Spinal cord (tissue), 10 donors: ENCODE results near the gene CNNM3. TPM values are rescaled to one million over a fixed set of nuclear protein-coding genes. Genes with fewer than 3 reads are reported as not detected.
"Not testable (repeated sequence)": the region's sequence is repeated elsewhere in the genome, so short reads cannot be mapped to it uniquely, and the experiment has no call there.

Source experiments
- DNase-seq, 6 donors: peaks; one replicate each; pipeline versions ENCODE4 v3.0.0 to v3.0.0-alpha.2; 2013 to 2015; ENCODE audit warnings: low spot score in 6 of 6, low read depth in 4 of 6
- H3K27ac ChIP-seq: one replicate; pipeline ENCODE4 v1.5.1; 2013; ENCODE audit warnings: low read depth, low read length, control low read depth
- H3K27me3 ChIP-seq: one replicate; pipeline ENCODE4 v1.6.1; 2013; ENCODE audit warnings: low read length; ENCODE audit not compliant: control insufficient read depth, insufficient read depth
- H3K36me3 ChIP-seq: one replicate; pipeline ENCODE4 v1.6.1; 2013; ENCODE audit warnings: low read length; ENCODE audit not compliant: control insufficient read depth, insufficient read depth
- H3K4me1 ChIP-seq: one replicate; pipeline ENCODE4 v1.6.1; 2013; ENCODE audit warnings: low read length; ENCODE audit not compliant: control insufficient read depth, insufficient read depth
- H3K4me3 ChIP-seq: one replicate; pipeline ENCODE4 v1.5.1; 2013; ENCODE audit warnings: low read depth, low read length, control low read depth
- H3K9me3 ChIP-seq: one replicate; pipeline ENCODE4 v1.6.1; 2013; ENCODE audit warnings: low read length; ENCODE audit not compliant: control insufficient read depth, insufficient read depth
- WGBS: methylation state at CpG from one replicate; pipeline ENCODE4 v1.1.5; 2013; ENCODE audit warnings: missing lambda C conversion rate; ENCODE audit not compliant: insufficient coverage; 5-methylcytosine and 5-hydroxymethylcytosine counted together
- polyA plus RNA-seq, 2 donors: library from polyadenylated mRNA; unstranded; fragments of 120-200 nt; gene quantifications; one replicate each; pipeline ENCODE4 v1.2.1, GENCODE V29; 2013; ENCODE audit not compliant: insufficient read length in 2 of 2
- total RNA-seq, 2 donors: library from RNA; depleted of rRNA in 1 of 2; stranded (reverse); fragments of 120-200 nt in 1 of 2; fragments of >200 nt in 1 of 2; gene quantifications; one replicate each; pipeline versions ENCODE4 v1.2.3 to v1.2.4, GENCODE V29; 2013 to 2014
- donor health status: healthy.

The CNNM3 gene
- total and polyA plus RNA-seq, 4 donors: 10.2 to 51.5 (median 25.5) TPM

DNA sequence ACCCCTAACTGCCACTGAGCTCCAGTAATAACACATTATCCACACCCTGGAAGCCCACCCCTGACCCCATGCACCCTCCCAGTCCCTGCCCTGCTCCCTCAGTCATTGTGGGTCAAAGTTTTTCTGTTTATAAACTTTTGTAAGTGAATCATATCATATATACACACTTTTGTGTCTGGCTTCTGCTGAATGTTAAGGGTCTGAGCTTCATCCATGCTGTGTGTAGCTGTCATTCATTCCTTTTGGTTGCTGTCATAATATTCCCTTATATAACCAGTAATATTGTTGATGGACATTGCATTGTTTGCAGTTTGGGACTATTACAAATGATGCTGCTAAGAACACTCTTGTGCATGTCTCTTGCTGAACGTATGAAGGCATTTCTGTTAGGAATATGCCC lies 40.9 kb upstream of the CNNM3 start:
- DNase-seq: no peak

DNA sequence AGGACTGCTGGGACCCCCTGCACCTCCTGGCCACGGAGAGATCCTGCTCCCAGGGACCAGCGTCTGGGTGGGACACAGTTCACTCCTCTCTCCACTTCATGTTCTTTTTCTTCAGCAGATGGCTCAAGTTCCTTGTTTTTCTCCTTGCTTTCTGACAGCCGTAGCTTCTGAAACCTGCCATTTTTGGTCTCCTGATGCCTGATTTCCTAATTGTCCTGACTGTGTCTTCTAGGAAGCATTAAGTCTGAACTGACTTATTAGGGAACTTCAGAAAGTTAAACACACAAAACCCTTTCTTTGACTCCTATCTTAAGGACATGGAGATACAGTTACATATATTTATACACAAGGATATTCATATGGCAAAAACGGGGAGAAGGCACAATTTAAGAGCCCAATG lies 32.7 kb upstream of the CNNM3 start:
- no peaks in the 10 kb centered on the region for H3K9me3 ChIP-seq
- 81% methylated on average over 2 of the region's 4 CpGs for WGBS
- H3K4me3 ChIP-seq: no peak overlapping the region
- H3K36me3 ChIP-seq: peaks cover 2% of the 10 kb centered on the region
- no peak for DNase-seq
- H3K4me1 ChIP-seq: peaks cover 3% of the 10 kb centered on the region
- no peaks in the 10 kb centered on the region for H3K27me3 ChIP-seq
- no peak overlapping the region for H3K27ac ChIP-seq

More for the DNA sequence above, 40.9 kb upstream of the CNNM3 start:
- Histone ChIP-seq H3K27ac (no peak overlapping the region), H3K36me3 (peaks cover 19% of the 10 kb centered on the region), H3K4me3 (no peak overlapping the region), H3K9me3 (no peaks in the 10 kb centered on the region), H3K4me1 (no peaks in the 10 kb centered on the region), H3K27me3 (no peaks in the 10 kb centered on the region)
- WGBS: no CpG with 5 or more reads among the region's 1 CpG

DNA sequence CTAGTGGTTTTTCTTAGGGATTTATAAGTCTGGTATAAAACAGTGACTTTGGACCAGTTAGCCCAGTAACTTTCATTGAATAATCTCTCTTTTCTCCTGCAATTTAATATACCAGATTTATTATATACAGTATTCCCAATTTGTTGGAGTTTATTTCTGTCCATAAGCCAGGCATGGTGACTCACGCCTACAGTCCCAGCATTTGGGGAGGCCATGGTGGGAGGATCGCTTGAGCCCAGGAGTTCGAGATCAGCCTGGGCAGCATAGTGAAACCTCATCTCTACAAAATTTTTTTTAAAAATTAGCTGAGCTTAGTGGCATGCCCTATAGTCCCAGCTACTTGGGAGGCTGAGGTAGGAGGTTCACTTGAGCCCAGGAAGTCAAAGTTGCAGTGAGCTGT lies 28.7 kb upstream of the CNNM3 start:
- H3K9me3 ChIP-seq: no peaks in the 10 kb centered on the region
- peaks cover 6% of the 10 kb centered on the region for H3K4me1 ChIP-seq
- H3K36me3 ChIP-seq: peaks cover 5% of the 10 kb centered on the region
- no peak for DNase-seq
- H3K27ac ChIP-seq: no peak overlapping the region
- H3K4me3 ChIP-seq: no peak overlapping the region
- H3K27me3 ChIP-seq: no peaks in the 10 kb centered on the region
- WGBS: no CpG with 5 or more reads among the region's 3 CpGs

DNA sequence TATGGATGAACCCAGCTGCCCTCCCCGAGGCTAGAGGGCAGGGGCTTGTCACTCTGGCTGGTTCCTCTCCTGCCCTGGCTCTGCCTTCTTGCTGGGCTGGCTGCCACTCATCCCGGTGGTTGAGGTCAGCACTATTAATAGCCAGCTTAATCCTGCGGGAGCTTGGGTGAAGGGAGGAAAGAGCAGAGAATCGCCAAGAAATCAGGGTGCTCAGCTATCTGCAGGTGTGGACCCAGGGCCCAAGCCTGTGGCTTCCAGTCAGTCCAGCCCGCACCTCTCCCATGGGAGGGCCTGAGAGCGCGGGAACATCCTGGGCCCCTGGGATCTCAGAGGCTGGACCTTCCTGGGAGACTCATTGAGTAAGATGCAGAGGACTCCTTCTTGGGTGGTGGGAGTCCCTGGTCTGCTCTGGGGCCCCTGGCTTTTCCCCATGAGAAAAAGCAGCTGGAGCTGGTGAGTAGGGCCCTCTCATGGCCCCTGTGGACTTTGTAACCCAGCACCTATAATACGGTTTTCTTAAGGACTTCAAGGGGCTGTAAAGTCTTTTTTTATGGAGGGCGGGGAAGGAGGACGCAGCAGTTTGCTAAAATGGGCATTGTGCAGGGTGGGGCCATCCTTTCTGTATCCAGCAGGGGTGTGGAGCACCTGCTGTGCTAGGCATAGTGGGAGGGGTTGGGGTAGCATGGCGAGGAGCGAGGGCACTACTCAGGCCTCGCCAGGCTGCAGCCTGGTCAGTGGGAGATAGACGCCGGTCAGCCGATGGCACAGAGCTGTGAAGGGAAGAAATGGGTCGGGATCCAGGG lies 27.4 kb upstream of the CNNM3 start:
- WGBS: 72% methylated on average over 16 of the region's 17 CpGs
- Histone ChIP-seq H3K36me3 (peaks cover 3% of the 10 kb centered on the region), H3K9me3 (no peaks in the 10 kb centered on the region), H3K4me3 (no peak overlapping the region), H3K4me1 (peaks cover 6% of the 10 kb centered on the region), H3K27ac (no peak overlapping the region), H3K27me3 (no peaks in the 10 kb centered on the region)
- no peak for DNase-seq

DNA sequence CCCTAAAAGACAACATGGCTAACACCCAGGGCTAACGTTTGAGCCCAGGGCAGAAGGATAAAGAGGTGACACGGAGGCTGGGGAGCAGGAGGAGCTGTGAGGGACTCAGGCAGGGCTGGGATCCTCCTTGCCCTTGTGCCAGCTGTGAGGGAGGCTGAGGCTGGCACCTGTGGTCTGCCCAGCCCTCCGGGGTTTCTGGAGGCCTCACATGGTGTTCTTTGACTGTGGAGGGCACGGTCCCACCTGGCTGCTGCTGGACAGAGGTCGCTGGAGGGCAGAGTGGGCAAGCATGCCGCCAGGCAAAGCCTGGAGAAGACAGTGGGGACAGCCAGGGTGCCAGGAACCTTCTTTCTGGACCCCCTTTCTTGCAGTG lies 26.8 kb upstream of the CNNM3 start:
- no peaks in the 10 kb centered on the region for H3K9me3 ChIP-seq
- H3K27me3 ChIP-seq: no peaks in the 10 kb centered on the region
- 80% methylated on average over 6 of the region's 6 CpGs for WGBS
- H3K4me1 ChIP-seq: peaks cover 6% of the 10 kb centered on the region
- no peak overlapping the region for H3K4me3 ChIP-seq
- H3K27ac ChIP-seq: no peak overlapping the region
- no peak for DNase-seq
- peaks cover 3% of the 10 kb centered on the region for H3K36me3 ChIP-seq

DNA sequence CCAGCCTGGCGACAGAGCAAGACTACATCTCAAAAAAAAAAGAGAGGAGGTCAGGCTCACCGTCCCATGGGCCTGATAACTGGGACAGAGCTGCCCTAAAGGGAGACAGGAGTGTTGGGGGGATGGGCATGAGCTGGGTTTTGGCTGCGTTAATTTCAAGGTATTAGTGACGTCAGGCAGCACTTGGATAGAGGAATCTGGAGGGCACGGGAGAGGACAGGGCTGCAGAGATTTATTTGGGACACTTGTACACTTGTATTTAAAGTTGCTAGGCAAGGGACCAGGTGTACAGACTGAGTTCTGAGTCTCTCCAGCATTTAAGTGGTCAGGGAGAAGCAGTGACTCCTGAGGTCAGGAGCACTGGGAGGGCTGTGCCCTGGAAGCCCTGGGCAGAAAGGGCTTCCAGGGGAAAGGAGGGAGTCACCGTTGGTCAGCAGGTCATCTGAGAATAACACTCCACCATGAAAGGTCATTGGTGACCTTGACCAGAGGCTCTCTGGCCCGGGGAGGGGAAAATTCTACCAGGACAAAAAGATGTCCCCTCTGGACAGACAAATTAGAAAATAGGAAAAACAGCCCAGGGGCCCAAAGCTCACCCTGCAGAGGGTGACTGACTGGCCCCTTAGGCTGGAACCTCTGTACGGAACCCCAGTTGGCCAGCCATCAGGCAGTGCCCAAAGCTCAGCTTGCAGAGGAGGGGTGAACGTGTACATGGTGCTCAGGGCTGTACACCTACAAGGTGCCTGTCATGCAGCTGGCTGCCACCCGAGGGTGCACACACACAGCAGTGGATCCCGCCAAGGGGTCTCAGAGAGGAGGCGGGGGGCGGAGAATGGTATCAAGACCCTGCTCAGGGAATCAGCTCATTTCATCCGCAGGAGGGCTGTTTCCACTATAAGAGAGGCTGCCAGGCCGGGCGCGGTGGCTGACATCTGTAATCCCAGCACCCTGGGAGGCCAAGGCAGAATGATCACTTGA lies 23.0 kb upstream of the CNNM3 start:
- Histone ChIP-seq H3K27me3 (no peaks in the 10 kb centered on the region), H3K27ac (no peak overlapping the region), H3K36me3 (peaks cover 14% of the 10 kb centered on the region), H3K4me1 (peaks cover 6% of the 10 kb centered on the region), H3K9me3 (no peaks in the 10 kb centered on the region), H3K4me3 (no peak overlapping the region)
- 77% methylated on average over 17 of the region's 17 CpGs for WGBS
- no peak for DNase-seq

DNA sequence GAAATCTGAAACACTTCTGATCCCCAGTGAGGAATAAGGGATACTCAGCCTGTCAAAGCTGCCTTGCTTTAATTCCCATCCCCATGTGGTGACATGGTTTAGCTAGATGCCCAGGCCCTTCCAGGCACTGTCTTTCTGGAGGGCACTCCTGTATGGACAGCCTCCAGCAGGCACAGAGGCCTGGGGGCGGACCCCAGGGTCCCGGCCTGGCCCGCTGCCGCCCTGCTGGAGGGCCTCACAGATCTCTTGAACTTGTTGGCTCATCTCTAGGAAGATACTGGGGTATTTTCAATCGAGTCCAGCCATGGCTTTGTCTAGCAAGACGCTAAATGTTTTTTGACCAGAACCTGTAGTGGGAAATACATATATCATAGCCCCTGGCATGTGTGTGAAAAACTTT lies 21.0 kb upstream of the CNNM3 start:
- Histone ChIP-seq H3K27me3 (no peaks in the 10 kb centered on the region), H3K27ac (no peak overlapping the region), H3K36me3 (peaks cover 32% of the 10 kb centered on the region), H3K4me3 (no peak overlapping the region), H3K9me3 (no peaks in the 10 kb centered on the region), H3K4me1 (no peaks in the 10 kb centered on the region)
- DNase-seq: no peak
- WGBS: 80% methylated on average over 4 of the region's 6 CpGs

DNA sequence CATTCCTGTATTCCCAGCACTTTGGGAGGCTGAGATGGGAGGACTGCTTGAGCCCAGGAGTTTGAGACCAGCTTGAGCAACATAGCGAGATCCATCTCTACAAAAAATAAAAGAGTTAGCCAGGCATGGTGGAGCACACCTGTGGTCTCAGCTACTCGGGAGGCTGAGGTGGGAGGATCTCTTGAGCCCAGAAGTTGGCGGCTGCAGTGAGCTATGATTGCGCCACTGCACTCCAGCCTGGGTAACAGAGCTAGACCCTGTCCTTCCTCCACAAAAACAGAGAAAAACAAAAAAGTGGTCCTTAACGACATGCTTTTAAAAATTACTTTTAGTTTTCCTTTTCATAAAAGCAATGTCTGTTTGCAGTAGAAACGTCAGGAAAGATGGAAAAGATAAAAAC lies 19.6 kb upstream of the CNNM3 start:
- H3K27ac ChIP-seq, H3K27me3 ChIP-seq, H3K9me3 ChIP-seq, H3K4me3 ChIP-seq, DNase-seq, H3K4me1 ChIP-seq: not testable (repeated sequence)
- 92% methylated on average over 2 of the region's 6 CpGs for WGBS
- H3K36me3 ChIP-seq: peaks cover 46% of the 10 kb centered on the region

DNA sequence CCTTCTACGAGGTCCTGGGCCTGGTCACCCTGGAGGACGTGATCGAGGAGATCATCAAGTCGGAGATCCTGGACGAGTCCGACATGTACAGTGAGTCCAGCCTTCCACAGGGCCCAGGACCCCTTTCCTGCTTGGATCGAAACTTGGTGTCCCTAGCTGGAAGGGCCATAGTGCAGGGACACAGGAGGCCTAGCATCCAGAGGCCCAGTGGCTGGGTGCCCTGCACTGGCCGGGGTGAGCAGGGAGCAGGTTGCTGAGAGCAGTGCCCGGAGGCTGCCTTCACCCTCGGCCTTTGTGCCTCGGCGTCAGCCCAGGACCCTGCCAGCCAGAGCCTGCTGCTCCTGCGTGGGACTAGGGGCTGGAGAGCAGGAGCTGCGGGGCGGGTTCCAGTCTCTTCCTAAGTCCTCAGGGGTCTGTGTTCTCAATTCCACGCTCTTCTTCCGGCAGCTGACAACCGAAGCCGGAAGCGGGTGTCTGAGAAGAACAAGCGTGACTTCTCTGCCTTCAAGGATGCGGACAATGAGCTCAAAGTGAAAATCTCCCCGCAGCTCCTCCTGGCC lies 18.9 kb upstream of the CNNM3 start:
- Histone ChIP-seq H3K9me3 (no peaks in the 10 kb centered on the region), H3K27ac (no peak overlapping the region), H3K4me3 (no peak overlapping the region), H3K4me1 (peaks cover 10% of the 10 kb centered on the region), H3K36me3 (peaks cover 52% of the 10 kb centered on the region), H3K27me3 (no peaks in the 10 kb centered on the region)
- 94% methylated on average over 23 of the region's 23 CpGs for WGBS
- DNase-seq: no peak
